Measurements from ENCODE around the gene PIEZO1.

DNA sequence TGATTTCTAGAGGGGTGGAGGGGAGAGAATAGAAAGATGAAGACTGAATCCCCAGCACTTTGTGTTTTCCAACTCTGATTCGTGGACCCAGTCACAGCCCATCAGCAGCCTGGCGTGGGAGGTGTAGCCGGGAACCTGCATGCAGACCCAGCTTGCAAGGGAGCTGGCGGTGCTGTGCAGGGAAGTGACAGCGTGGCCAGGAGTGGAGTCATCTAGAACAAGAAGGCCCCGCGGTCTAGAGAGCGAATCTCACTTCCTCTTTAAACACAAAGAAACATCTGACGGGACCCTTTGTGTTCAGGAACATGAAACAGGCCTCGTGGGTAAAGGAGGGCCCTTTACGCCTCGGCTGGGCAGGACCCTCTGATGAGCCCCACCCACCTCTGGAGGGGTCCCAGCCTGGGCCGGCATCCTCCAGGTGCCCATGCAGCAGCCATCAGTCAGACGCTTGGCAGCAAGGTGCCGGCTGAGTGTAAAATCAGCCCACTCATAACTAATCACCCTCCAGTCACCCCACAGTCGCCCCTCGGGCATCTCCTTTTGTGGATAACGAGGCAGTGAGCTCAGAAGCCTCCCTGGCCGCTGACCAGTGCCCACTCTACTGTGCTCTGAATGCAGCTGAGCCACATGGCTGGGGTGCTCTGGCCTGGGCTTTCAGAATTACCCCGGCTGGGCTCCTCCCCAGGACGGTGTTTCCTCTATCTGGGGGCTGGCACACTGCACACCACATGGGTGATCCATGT, 103.1 kb downstream of the PIEZO1 start:
- TF ChIP-seq, protein P1, sequence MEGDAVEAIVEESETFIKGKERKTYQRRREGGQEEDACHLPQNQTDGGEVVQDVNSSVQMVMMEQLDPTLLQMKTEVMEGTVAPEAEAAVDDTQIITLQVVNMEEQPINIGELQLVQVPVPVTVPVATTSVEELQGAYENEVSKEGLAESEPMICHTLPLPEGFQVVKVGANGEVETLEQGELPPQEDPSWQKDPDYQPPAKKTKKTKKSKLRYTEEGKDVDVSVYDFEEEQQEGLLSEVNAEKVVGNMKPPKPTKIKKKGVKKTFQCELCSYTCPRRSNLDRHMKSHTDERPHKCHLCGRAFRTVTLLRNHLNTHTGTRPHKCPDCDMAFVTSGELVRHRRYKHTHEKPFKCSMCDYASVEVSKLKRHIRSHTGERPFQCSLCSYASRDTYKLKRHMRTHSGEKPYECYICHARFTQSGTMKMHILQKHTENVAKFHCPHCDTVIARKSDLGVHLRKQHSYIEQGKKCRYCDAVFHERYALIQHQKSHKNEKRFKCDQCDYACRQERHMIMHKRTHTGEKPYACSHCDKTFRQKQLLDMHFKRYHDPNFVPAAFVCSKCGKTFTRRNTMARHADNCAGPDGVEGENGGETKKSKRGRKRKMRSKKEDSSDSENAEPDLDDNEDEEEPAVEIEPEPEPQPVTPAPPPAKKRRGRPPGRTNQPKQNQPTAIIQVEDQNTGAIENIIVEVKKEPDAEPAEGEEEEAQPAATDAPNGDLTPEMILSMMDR (IDR thresholded peaks at IDR 0.05) = no peak
- TF ChIP-seq ZFX (IDR thresholded peaks at IDR 0.05; ENCODE audit: borderline replicate concordance) = no peak

Data from 22Rv1 (cell line).